Right ventricle myocardium superior (tissue), 1 donor: ENCODE data around the gene SH2D3C. TPM values are rescaled to one million over a fixed set of nuclear protein-coding genes. Genes with fewer than 3 reads are reported as not detected.

Source experiments
- ATAC-seq: fragments of 200-7000 bp; cut with Tn5 transposase; one replicate; pipeline ENCODE4 v1.9.1; 2020; ENCODE audit warnings: mild to moderate bottlenecking; ENCODE audit not compliant: poor library complexity
- DNase-seq: peaks from one replicate; pipeline ENCODE4 v3.0.0-alpha.2; 2020
- intact Hi-C: fragments of 100-400 bp; cut with DNase I; formaldehyde crosslinking; loops from one replicate; pipeline ENCODE4 v1.11.2; 2022
- total RNA-seq: library from RNA; stranded (reverse); fragmentation: NEBNext Ultra II Directional; extraction: Animal tissue kit (Norgen Biotek cat#: 25700); gene quantifications from one replicate; pipeline ENCODE4 v1.2.1, GENCODE V29; 2021
- donor health status: DM: no; HTN: yes; CAD: no; lungs with severe emphysema.

The SH2D3C gene
- total RNA-seq, 1 donor from 2014 or later: 18.2 TPM

GRCh38 chr9:127755061-127756060 is 23.1 kb downstream of the SH2D3C start:
- intact Hi-C loops: no loop called here
- peak; percentile 39 for ATAC-seq

DNA sequence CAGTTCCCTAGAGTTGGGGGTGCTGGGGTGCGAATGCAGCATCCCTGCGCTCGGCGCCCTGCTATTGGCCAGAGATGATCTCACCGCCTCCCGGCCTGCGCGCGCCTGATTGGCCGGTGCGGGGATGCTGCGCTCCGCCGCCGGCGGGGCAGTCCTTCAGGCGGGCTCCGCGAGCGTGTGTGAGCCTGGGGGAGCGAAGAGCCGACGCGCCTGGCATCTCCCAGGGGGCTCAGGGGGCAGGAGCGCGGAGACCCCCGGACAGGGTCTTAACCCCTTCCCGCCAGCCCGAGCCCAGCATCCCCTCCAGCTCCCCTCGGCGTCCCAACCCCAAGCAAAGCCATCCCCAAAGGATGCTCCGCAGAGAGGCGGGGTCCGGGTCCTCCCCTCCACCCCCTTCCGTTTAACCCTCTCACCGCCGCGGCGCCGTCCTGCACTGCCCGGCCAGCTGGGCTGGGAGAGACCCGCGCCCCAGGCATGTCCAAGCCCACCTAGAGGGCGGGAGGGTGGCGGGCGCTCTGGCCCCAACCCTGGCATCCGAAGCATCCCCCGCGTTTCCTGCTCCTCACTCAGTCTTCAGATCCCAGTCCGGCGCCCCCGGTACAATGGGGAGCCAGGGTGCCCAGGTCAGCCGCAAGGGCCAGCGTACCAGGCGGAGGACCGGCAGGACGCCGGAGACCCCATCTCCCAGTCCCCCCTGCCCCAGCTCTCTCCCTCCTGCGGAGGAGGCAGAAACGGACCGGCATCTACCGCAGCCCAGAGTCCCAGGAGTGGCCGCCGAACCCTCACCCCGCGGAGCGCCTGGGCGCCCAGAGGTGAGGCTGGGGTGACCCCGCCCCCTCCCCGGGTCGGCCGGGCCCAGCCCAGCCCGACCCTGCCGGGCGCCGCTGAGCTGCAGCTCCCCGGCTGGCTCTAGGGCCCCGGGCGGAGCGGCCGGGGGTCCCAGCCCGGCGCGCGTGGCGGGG is 24.1 kb downstream of the SH2D3C start:
- no peak for ATAC-seq
- DNase-seq: no peak
- intact Hi-C loops: no loop called here

More at GRCh38 chr9:127755061-127756060, 23.1 kb downstream of the SH2D3C start:
- no peak for DNase-seq

DNA sequence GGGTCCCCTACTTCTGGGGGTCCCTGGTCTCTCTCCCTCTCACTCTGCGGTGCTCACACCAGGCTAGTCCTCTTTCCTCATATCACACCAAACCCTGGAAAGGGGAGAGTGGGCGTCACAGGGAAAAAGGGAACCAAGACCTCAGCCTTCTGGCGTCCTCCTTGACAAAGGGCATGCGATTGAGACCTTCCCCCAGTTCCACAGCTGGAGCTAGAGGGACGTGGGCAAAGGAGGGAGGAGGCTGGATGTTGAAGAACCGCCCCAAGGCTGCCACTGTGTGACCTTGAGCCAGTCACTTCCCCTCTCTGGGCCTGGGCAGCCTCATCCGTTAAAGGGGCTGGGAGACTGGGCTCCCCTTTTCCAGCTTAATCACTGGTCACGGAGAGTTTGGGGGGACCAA is 24.8 kb downstream of the SH2D3C start:
- ATAC-seq: no peak
- no peak for DNase-seq

GRCh38 chr9:127753148-127753547 is 25.3 kb downstream of the SH2D3C start:
- intact Hi-C loops: no loop called here
- ATAC-seq (no peak), DNase-seq (no peak)

More for the DNA sequence above, 24.8 kb downstream of the SH2D3C start:
- intact Hi-C loops: no loop called here

- ATAC-seq (peak; percentile 30), DNase-seq (no peak)
- intact Hi-C loops: no loop called here
Measured at GRCh38 chr9:127751269-127752054, 27.0 kb downstream of the SH2D3C start.

GRCh38 chr9:127749090-127749787 is 29.2 kb downstream of the SH2D3C start:
- intact Hi-C loops: no loop called here
- DNase-seq: no peak
- no peak for ATAC-seq

GRCh38 chr9:127746959-127747569 is 31.4 kb downstream of the SH2D3C start:
- DNase-seq (no peak), ATAC-seq (no peak)
- intact Hi-C loops: no loop called here

DNA sequence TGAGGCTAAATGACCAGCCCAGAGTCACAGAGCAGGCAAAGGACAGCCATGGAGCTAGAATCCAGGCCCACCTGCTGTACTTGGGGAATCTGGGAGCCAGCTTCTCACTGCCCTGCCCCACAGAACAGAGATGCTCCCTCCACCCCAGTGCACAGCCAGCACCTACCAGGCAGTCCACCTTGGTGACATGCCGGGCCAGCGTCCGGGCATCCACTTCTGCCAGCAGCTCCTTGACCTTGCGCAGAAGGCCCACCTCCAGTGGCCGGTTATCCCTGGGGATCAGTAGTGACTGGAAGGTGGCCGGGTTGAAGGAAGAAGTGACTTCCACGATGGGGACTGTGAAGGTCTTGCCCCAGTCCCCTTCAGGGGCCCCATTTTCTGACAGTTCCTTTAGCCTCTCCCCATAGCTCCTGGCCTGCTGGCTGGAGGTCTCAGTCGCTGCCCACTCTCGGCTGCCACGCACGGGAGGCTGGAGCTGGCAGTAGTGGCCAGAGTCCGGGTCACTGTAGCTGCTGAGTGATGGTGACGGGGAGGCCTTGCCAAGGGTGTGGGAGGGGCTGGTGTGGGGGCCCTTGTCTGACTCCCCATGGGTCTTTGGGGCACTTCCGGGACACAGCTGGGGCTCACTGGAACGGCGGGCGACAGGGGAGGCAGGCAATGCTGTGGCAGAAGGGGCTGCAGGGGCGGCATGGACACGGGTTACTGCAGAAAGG is 33.9 kb downstream of the SH2D3C start:
- intact Hi-C loops: no loop called here

GRCh38 chr9:127742435-127743088 is 35.9 kb downstream of the SH2D3C start:
- intact Hi-C loops: no loop called here
- DNase-seq (no peak), ATAC-seq (peak; percentile 36)

More for the DNA sequence above, 33.9 kb downstream of the SH2D3C start:
- no peak for DNase-seq
- no peak for ATAC-seq

- DNase-seq (peak; percentile 85), ATAC-seq (peak; percentile 86)
- intact Hi-C loops: no loop called here
Measured at GRCh38 chr9:127741831-127742434, 36.5 kb downstream of the SH2D3C start.

- peak; percentile 77 for DNase-seq
- intact Hi-C loops: loop anchor here (5.0 kb wide), 2 partner anchors 43 to 128 kb away; no protein-coding TSS in a partner anchor
- ATAC-seq: peak; percentile 16
Measured at GRCh38 chr9:127739614-127740330, 38.7 kb downstream of the SH2D3C start.

DNA sequence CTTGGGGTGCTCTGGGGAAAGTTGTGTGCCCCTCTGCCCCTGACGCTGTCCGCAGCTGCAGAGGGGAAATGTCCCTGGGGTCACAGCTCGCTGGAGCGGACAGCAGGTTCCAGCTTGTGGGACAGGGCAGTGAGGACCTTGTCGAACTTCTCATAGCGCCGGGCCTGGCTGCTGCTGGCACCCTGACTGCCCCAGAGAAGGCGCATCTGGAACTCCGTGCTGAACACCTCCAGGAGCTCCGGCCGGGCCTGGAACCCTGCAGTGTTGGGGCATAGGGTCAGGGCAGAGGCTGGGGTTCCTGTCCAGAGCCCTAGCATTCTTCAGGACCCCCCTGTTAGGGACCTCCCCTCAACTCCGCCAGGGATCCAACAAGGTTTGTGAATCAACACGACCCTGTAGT is 39.8 kb downstream of the SH2D3C start:
- intact Hi-C loops: loop anchor here (5.0 kb wide), 2 partner anchors 44 to 129 kb away; no protein-coding TSS in a partner anchor
- ATAC-seq (no peak), DNase-seq (no peak)

- ATAC-seq (no peak), DNase-seq (no peak)
- intact Hi-C loops: loop anchor here (1.0 to 5.0 kb wide), 4 partner anchors 47 to 186 kb away; no protein-coding TSS in a partner anchor
Measured at GRCh38 chr9:127735530-127736185, 42.8 kb downstream of the SH2D3C start.

GRCh38 chr9:127734747-127735529 is 43.5 kb downstream of the SH2D3C start, which contains the start of gene TOR2A:
Gene TOR2A, minus strand, starts transcription at chr9:127735294. Its CDS starts 24 bp downstream, at chr9:127735270.
- peak; percentile 97 for ATAC-seq
- peak; percentile 98 for DNase-seq
- intact Hi-C loops: loop anchor here (1.0 to 5.0 kb wide), 5 partner anchors 47 to 233 kb away; no protein-coding TSS in a partner anchor
